HG03460 (cell line): ENCODE data around the gene TBC1D24.

Source experiments
- ATAC-seq: cut with Tn5 transposase; IDR thresholded peaks from one replicate; pipeline ENCODE4 v1.9.1; 2021; ENCODE audit not compliant: unreplicated experiment

The TBC1D24 gene

DNA sequence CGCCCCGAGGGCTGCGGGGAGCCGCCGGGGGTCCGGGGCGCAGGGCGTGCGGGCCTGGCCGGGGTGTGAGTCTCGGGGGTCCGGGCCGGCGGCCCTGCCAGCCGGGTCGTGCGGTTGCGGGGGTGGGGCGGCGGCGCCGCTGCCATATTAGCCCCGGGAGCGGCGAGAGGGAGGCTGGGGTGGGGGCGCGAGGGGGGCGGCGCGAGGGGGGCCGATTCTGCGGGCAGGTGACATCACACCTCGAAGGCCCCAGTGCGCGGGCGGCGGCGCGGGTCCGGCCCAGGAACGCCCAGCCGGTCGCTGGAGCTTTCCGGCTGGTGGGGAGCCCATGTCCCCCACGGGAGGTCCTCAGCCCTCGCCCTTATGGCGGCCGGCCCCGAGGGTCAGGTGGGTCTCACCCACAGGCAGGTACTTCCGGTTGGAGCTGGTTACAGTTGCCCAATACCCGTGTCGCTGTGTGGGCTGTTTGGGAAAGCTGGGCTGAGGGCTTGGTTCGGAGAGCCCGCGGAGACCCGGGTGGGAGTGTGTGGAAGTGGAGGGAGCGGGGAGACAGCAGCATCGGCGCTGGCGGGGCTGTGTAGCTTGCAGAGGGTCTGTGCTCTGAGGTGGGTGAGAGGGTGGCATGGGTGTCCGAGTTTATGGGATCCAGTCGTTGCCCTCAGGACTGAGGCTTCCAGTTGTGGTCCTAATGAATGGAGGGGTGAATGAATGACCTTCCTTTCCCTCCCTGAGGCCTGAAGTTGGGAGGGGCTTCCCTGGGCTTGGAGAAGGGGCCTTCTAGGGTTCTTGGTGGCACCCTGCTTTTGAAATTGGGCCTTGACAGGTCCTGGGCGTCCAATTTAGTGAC, 39.6 kb downstream of the TBC1D24 start:
- no peak for ATAC-seq

DNA sequence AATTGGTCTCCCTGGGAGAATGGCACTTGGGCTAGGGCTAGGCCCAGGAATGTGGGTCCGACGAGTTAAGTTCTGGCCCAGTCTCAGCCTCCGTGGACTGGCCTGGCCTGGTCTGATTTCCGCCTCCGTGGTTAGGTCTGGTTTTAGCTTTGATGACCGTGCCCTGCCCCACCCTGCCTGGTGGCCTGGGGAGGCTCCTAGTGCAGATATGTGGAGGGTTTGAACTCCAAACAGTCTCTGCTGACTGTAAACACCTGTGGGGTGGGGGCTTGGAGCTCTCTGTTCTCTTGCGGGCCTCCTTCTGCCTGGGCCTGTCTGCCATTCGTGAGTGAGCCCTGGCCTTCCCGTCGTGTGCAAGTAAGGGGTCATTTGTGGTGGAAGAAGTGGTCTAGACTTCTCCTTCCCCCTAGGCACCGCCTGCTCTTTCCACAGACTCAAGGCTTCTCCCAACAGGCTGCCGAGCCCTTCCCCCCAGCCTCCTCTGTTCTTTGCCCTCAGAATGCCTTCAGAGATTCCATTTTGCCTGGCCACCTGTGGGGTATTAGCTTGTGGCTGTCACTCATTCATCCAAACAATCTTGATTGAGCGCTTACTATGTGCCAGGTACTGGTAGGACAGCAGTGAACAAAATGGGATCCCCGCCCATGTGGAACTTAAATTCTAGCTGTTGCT, 40.4 kb downstream of the TBC1D24 start:
- ATAC-seq, result no peak

DNA sequence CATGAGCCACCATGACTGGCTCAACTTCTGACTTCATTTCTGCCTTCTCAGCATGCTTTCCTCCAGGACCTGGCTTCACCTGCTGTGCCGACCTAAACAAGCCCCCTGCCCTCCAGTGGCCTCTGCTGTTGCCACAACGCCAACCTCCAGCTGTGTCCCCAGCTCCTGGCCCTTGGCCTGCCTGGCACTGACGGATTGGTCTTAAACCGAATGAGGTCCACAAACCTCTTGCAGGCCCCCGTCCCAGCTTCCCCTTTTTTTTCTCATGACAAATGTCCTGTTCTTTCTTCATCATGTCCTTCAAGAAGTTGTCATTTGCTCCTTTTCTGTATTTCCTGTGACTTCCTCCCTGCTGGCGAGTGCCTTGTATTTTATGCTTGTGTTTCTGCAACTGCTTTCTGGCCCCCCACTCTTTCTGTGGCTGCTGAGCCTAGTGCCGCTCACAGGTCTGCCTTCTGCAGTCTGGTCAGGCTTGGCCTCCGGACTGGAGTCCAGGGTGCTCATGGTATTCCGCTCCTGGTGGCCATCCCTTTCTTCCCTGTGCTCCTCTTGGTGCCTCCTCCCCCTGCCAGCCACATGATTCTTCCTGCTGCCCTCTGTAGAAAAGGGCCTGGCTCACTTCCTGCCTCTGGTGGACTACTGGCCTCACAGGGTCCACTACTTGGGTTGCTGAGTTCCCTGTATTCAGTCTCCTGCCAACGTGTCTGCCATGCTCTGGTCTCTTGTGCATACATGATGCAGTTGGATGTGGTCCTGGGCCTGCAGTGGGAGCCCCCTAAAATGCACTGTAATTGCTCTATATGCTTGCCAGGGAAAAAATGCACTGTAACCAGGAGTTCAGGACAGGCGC, 41.7 kb downstream of the TBC1D24 start:
- ATAC-seq, result no peak

DNA sequence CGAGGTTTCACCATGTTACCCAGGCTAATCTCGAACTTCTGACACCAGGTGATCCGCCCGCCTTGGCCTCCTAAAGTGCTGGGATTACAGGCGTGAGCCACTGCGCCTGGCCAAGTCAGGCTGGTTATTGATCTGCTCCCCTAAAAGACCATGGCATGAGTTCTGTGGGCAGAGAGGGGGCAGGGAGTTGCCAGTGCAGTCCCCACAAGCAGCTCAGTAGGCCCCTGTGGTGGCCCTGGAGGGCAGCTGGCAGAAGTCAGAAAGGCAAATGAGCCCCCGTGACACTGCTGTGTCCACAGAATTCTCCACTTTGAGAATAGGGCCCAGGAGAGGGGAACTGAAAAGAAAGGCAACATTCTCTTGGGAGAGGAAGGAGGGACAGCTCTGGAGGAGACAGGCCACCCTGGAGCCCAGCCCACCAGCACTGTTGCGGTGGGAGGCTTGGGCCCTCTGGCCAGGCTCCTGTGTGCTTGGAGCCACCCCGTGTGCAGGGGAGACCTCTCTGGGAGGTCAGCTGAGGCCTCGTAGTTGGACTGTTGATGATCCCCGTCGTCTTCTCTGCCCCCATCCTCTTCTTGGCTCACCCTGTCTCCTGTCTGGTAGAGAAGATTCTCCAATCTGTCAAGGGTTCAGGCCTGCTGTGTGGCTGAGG, 43.2 kb downstream of the TBC1D24 start:
- no peak for ATAC-seq

DNA sequence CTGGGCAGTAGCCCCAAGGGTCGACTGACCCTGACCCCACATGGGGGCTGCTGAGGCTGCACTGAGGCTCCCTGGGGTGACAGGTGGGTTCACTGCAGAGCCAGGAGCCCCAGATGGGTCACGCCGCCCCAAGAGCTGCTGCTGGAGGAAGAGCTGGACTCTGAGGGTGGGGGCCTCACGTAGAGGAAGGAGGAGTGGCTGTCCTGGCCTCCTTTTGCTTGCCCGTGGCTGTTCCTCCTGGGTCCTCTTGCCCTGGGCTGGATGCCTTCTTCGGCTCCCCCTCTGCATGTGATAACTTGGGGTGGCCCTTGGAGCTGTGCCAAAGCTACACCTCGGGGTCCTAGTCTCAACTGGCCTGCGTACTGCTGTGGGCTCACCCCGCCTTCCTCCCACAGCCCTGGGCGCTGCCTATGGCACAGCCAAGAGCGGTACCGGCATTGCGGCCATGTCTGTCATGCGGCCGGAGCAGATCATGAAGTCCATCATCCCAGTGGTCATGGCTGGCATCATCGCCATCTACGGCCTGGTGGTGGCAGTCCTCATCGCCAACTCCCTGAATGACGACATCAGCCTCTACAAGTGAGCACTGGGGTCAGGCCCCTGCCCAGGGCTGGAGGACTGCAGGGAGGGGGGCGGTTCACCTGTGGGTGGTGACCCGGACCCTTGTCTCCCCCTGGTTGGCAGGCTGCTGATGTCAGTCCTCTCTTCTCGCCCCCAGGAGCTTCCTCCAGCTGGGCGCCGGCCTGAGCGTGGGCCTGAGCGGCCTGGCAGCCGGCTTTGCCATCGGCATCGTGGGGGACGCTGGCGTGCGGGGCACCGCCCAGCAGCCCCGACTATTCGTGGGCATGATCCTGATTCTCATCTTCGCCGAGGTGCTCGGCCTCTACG, 44.1 kb downstream of the TBC1D24 start:
- no peak for ATAC-seq

DNA sequence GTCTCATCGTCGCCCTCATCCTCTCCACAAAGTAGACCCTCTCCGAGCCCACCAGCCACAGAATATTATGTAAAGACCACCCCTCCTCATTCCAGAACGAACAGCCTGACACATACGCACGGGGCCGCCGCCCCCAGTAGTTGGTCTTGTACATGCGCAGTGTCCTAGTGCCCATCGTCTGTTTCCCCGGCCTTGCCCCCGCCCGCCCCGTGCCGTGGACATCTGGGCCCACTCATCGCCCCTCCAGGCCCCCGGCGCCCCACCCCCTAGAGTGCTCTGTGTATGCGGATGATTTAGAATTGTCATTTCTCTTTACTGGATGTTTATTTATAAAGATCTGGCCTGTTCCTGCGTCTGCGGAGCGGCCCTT, 44.8 kb downstream of the TBC1D24 start:
- ATAC-seq, result no peak

DNA sequence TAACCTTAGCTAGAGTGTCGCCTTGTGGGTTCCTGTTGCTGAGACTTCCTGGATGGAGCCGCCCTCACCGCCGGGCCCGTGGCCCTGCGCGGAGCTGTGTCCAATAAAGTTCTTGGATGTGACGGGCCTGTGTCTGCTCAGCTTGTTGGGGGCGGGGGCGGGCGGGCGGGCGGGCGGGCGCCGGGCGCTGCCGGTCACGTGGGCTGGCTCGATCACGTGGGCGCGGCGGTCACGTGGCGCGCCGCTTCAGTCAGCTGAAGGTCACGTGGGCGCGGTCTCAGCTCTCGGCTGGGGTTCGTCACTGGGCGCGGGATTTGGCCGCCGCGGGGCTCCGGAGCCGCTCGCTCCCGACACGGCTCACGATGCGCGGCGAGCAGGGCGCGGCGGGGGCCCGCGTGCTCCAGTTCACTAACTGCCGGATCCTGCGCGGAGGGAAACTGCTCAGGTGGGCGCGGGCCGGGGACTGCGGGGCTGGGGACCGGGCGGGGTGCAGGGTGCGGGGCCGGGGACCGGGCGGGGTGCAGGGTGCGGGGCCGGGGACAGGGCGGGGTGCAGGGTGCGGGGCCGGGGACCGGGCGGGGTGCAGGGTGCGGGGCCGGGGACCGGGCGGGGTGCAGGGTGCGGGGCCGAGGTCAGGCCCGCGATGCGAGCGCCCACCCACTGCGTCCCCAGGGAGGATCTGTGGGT, 45.3 kb downstream of the TBC1D24 start, which contains the start of gene AMDHD2:
TSS of gene AMDHD2 (plus strand) at position 275 of the 687 bp plus-strand sequence. CDS start at position 363, 88 bp downstream.
- no peak for ATAC-seq

DNA sequence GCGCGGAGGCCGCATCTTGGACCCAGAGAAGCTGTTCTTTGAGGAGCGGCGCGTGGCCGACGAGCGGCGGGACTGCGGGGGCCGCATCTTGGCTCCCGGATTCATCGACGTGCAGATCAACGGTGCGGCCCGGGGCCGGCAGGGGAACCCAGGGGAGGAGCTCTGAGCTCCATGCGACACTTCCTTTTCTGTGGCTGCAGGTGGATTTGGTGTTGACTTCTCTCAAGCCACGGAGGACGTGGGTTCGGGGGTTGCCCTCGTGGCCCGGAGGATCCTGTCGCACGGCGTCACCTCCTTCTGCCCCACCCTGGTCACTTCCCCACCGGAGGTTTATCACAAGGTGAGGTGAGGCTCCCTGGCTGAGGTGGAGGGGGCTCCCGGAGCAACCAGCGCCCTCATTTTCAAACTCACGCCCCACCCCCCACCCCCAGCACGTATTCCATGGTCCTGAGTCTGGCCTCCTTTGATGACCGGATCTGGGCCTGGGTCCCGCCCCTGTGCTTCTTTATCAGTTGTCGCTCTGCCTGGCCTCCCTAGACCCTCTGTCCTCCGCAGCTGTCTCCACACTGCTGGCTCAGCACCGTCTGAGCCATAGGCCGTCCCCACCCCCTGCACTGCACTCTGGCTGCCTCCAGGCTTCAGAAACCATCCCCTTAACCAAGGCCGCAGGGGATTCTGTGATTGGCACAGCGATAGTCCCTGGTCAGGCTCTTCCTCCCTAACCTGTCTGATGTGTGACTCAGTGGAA, 46.0 kb downstream of the TBC1D24 start:
- no peak for ATAC-seq

DNA sequence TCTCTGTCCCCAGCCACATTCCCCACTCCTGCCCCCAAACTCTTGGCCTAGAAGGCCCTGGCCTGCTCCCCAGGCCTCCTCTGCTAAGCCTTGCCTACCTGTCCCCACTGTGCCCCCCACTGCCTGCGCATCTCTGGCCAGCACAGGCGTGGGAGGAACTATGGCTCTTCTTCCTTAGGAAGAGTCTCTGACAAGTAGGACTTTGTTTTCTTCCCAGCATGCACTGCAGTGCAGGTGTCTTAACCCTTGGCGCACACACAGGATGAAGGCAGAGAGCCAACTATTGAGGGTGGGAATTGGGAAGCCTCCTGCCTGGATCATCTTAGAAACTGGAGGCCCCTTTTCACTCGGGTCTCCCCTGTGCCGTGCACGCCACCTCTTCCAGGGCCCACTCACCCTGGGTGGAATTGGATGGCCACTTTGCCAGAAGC, 48.9 kb downstream of the TBC1D24 start:
- ATAC-seq, result no peak

DNA sequence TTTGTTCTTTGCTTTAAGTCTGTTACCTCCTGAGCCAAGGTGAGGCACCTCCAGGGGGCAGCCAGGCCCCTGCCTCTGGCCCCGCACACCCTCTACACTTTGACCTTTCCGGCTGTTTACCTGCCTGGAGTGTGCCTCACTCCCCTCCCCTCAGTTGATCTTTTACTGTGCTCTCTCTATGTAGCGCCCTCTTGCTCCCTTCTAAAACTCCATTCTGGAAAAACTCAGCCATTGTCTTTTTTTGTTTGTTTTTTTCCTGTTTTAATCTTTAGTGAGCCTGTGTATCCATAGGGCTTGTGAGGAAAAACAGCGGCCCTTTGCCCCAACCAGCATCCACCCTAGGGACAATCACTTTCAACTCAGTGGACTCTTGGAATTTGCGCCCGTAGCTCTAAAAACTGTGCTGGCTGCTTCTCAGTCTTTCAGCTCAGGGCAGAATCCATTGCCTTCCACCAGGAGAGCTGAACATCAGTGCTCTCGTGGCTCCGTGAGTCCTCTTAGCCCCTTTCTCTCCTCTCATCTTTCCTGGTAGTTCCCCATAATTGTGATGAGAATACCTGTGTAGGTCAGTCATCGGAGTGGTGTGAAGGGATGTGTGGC, 49.5 kb downstream of the TBC1D24 start:
- ATAC-seq, result no peak

DNA sequence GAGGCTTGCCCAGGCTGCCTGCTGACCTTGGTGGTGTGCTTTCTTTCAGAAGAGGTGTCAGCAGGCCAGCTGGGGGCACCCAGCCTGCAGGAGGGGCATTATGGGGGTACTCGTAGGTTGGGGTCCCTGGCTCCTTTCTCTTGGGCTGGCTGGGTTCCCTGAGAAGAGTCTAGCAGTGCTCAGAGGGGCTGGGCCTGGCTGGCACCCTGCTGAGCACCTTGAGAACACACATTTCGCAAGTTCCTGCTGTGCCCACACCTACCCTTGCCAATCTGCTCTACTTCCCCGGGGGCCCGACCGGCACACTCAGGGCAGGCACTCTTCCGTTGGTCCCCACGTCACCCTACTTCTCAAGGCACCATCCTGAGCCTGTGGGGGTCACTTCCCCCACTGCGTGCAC, 51.2 kb downstream of the TBC1D24 start:
- ATAC-seq, result no peak

DNA sequence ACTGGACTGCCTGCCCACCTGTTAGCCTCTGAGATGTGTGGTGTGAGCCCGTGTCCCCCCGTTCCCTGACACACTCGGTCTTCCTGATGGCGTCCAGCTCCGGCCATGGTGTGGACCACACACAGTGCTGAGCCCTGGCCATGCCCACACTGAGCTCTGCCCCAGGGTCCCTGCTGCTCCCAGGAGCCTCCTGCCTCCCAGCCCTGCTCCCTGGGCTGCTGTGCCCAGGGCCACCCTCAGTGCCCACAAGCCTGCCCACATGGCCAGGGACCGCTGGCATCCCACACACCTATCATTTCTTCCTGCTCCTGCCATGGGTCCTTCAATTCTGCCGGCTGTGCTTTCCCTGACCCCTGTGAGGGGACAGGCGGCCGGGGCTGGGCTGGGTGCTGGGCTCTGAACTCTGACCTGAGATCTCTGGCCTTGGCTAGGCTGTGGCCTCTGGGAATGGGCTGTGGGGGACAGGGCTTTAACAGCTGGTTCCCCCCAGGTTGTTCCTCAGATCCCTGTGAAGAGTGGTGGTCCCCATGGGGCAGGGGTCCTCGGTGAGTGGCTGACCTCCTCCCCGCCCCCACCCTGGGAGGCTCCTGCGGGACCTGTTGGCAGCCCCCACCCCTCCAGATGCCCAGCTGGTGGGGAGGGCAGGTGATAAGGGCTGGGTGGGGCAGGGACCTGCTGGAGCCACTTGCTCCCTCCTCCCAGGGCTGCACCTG, 52.3 kb downstream of the TBC1D24 start:
- ATAC-seq, result no peak

DNA sequence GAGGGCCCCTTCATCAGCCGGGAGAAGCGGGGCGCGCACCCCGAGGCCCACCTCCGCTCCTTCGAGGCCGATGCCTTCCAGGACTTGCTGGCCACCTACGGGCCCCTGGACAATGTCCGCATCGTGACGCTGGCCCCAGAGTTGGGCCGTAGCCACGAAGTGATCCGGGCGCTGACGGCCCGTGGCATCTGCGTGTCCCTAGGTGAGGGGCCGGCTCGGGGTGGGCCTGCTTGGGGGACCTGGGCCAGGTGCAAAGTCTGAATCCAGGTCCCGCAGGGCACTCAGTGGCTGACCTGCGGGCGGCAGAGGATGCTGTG, 52.8 kb downstream of the TBC1D24 start:
- no peak for ATAC-seq

DNA sequence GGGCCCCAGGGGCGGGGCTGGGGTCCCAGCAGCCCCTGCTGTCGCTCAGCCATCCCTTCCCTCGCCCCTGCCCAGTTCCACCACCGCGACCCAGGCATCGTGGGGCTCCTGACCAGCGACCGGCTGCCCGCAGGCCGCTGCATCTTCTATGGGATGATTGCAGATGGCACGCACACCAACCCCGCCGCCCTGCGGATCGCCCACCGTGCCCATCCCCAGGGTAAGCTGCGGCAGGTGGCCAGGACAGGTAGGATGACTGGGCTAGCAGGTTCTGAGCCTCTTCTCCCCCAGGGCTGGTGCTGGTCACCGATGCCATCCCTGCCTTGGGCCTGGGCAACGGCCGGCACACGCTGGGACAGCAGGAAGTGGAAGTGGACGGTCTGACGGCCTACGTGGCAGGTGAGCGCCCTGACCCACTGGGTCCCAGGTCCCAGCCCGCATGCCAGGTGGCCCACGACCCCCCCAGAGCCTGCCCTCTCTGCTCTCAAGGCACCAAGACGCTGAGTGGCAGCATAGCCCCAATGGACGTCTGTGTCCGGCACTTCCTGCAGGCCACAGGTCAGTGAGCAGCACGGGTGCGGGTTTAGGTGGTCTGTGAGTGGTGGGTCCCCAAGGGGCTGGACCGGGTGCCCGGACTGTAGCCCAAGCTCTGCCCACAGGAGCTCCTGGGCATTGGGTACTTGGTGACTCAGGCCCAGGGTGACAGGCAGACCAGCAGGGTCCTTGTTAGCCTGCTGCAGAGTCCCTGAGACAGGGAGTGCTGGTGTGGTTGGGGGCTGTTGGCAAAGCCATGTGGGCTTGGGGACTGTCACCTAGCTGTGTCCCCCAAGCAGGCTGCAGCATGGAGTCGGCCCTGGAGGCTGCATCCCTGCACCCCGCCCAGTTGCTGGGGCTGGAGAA, 53.5 kb downstream of the TBC1D24 start:
- no peak for ATAC-seq

DNA sequence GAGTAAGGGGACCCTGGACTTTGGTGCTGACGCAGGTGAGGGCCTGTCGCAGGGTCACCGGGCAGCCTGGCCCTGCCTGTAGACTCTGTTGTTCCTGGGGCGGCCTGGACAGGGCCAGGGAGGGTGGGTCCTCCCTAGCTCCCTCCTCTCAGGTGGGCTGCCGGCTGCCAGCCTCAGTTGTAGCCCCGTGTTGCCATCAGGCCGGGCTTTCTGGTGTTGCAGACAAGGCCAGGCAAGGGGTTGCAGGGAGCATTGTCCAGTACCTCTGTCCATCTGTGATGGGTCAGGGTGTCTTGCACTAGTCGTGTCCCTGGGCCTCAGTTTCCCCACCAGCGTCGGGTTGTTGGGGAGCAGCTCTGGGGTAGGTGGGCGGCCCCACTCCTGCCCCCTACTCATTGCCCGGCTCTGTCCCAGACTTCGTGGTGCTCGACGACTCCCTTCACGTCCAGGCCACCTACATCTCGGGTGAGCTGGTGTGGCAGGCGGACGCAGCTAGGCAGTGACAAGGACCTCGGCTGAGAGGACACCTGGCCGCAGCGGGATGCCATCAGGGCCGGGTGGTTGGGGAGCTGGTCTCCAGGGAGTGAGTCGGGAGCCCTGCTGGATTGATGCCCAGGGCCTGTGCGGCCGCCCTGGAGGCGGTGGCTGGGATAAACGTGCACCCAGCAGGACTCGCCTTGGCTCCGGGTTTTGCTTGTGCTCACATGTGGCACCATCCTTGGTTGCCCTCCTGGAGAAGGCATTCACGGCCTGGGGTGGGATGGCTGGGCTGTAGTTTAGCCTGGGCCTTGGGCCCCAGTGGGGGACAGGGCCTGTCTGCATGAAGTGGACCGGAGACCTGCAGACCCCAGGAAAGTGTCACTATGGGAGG, 54.4 kb downstream of the TBC1D24 start:
- no peak for ATAC-seq
